Right renal cortex interstitium (tissue), 3 donors: ENCODE results near the gene ANKRD60. TPM values are rescaled to one million over a fixed set of nuclear protein-coding genes. Genes with fewer than 3 reads are reported as not detected.

Source experiments
- DNase-seq, 3 donors: peaks; one replicate each; pipeline ENCODE4 v3.0.0-alpha.2; 2013; ENCODE audit warnings: low read depth in 3 of 3, low spot score in 2 of 3
- polyA plus RNA-seq, 3 donors: library from polyadenylated mRNA; unstranded; fragments of 120-200 nt; gene quantifications; one replicate each; pipeline ENCODE4 v1.2.1, GENCODE V29; 2013; ENCODE audit not compliant: insufficient read length in 3 of 3

The ANKRD60 gene
- polyA plus RNA-seq, 3 donors, result not detected

DNA sequence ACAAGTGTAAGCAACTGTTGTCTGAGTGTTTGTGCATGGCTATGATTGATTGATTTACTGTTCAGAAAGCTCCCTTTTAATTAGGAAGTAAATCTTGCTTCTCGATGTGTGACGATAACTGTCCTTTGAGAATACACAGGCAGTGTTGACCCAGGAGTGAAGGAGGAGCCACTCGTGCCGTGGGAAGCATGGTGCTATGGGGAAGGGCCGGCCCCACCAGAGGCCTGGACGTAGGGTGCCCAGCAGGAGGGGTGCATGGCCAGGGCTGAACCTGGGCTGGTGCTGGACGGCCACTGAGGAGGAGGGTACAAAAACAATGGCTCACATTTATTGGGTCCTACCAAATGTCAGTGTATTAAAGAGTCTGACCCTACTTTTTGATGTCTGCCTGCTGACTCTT, 60.7 kb downstream of the ANKRD60 start:
- no peak for DNase-seq

Other genes starting within 250 kb of the ANKRD60 start
- gene RAB22A, start 81.1 kb upstream of the ANKRD60 start, polyA plus RNA-seq, result 10 to 100 TPM; 18.6 to 19.6 (median 18.6) TPM
- 10 to 100 TPM; 57.1 to 61.4 (median 58.4) TPM for gene VAPB, start 160.6 kb upstream of the ANKRD60 start, polyA plus RNA-seq